Choroid plexus epithelial cell (primary cell): ENCODE data around the gene UBE2I.

Experiments used
- DNase-seq: peaks from one replicate; pipeline ENCODE4 v3.0.0-alpha.2; 2010; ENCODE audit warnings: low read depth
- H3K4me3 ChIP-seq: 2 replicates; pipeline ENCODE4 v1.5.1; 2011; ENCODE audit warnings: low read depth, mild to moderate bottlenecking, control low read depth, low read length, moderate library complexity
- TF ChIP-seq, protein P1 (sequence below): conservative IDR thresholded peaks from 2 replicates; pipeline ENCODE4 v1.5.1; 2011; ENCODE audit warnings: low read depth, mild to moderate bottlenecking, control low read depth, inconsistent platforms, low read length, moderate library complexity

Gene UBE2I

GRCh38 chr16:1282324-1282973 is 27.0 kb upstream of the UBE2I start:
- no peak for DNase-seq
- H3K4me3 ChIP-seq = no peak overlapping the region
- TF ChIP-seq, protein P1, sequence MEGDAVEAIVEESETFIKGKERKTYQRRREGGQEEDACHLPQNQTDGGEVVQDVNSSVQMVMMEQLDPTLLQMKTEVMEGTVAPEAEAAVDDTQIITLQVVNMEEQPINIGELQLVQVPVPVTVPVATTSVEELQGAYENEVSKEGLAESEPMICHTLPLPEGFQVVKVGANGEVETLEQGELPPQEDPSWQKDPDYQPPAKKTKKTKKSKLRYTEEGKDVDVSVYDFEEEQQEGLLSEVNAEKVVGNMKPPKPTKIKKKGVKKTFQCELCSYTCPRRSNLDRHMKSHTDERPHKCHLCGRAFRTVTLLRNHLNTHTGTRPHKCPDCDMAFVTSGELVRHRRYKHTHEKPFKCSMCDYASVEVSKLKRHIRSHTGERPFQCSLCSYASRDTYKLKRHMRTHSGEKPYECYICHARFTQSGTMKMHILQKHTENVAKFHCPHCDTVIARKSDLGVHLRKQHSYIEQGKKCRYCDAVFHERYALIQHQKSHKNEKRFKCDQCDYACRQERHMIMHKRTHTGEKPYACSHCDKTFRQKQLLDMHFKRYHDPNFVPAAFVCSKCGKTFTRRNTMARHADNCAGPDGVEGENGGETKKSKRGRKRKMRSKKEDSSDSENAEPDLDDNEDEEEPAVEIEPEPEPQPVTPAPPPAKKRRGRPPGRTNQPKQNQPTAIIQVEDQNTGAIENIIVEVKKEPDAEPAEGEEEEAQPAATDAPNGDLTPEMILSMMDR = no peak

DNA sequence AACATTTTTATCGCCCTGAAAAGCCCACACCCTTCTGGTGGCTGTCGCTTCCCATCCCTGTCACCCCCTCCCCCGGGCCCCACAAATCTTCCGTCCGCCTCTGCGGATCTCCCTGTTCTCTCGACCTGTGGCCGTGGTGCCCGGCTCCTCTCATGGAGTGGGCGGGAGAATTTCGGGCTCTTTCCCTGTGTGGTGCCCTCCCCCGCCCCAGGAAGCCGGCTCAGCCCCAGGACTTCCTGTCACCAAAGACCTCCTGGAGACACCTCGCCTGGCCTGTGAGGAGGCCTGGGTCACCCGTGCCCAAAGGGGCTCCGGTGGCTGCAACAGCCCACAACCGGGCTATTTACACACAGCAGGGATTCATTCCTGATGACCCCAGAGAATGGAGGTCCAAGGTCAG is 26.1 kb upstream of the UBE2I start:
- TF ChIP-seq, protein P1 = no peak
- DNase-seq = no peak
- H3K4me3 ChIP-seq = no peak overlapping the region

DNA sequence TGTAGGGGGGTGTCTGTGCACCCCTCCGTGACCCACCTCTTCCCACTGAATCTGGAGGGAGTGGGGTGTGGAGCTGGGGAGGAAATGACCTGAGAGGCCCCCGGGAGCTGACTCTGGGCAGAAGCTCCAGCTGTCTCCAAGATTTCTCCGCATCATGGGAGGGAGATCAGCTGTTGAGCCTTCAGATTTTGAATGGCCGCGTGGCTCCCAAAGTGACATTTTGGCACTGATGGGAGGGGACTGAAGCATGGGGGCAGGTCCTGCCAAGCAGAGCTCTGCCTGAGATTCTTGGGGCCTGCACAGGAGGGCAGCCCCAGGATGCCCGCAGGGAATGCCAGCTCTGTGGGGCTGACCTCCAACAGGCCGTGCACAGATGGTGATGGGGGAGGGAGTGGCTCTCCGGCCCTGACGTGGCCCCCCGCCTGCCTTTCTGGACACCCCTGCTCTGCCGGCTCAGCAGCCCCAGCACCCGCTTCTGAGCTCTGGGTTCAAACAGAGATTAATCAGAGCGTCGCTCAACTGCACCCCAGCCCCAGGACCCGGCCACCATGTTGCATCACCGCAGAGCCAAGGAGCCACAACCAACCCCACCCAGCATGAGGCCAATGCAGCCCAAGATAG is 25.3 kb upstream of the UBE2I start:
- TF ChIP-seq, protein P1 = no peak
- H3K4me3 ChIP-seq = no peak overlapping the region
- DNase-seq = no peak

GRCh38 chr16:1285669-1286512 is 23.5 kb upstream of the UBE2I start:
- H3K4me3 ChIP-seq = no peak overlapping the region
- TF ChIP-seq, protein P1 = no peak
- DNase-seq = no peak

- no peak overlapping the region for H3K4me3 ChIP-seq
- TF ChIP-seq, protein P1 = no peak
- no peak for DNase-seq
Observed at GRCh38 chr16:1286513-1287094, 22.8 kb upstream of the UBE2I start.

DNA sequence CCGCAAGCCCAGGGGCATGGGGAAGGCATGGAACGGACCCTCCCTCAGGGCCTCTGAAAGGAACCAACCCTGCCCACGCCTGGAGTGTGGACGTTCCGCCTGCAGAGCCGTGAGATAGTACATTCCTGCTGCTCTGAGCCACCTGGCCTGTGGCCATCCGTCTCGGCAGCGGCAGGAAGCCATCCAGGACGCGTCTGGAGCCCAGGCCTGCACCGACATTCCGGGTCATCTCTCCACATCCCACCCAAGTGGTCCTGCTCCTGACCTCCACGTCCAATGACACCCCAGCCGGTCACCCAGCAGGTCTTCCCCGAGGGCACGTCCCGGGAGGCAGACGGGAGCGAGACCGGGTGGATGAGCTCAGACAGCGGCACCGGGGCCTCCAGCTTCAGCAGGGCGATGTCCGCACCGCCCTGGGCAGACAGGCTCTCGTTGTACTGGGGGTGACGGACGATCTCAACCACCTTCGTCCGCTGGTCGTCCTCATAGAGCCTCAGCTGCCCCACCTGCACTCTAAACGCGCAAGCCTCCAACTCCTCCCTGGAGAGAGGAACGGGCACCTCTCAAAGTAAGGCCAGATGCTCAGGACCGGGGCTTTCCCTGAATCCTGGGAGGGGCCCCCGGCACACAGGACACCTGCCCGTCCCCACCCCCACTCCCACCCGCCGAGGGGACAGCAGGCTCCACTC is 21.3 kb upstream of the UBE2I start:
- H3K4me3 ChIP-seq = no peak overlapping the region
- DNase-seq = peak; percentile 33
- TF ChIP-seq, protein P1 = no peak
